ENCODE results near the gene IL2RA.

- TF ChIP-seq, protein P1, sequence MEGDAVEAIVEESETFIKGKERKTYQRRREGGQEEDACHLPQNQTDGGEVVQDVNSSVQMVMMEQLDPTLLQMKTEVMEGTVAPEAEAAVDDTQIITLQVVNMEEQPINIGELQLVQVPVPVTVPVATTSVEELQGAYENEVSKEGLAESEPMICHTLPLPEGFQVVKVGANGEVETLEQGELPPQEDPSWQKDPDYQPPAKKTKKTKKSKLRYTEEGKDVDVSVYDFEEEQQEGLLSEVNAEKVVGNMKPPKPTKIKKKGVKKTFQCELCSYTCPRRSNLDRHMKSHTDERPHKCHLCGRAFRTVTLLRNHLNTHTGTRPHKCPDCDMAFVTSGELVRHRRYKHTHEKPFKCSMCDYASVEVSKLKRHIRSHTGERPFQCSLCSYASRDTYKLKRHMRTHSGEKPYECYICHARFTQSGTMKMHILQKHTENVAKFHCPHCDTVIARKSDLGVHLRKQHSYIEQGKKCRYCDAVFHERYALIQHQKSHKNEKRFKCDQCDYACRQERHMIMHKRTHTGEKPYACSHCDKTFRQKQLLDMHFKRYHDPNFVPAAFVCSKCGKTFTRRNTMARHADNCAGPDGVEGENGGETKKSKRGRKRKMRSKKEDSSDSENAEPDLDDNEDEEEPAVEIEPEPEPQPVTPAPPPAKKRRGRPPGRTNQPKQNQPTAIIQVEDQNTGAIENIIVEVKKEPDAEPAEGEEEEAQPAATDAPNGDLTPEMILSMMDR (IDR thresholded peaks at IDR 0.05) = no peak
- TF ChIP-seq POLR2AphosphoS5 (IDR thresholded peaks at IDR 0.05) = no peak
Observed at GRCh38 chr10:5963071-5963470, 99.1 kb downstream of the IL2RA start.

All from breast epithelium (tissue), 3 donors.